DOHH2 (cell line): ENCODE results near the gene TET2.

Experiments used
- H3F3A ChIP-seq: fragments of 200-600 bp; sonication (generic), shearing (Covaris generic); 2 replicates; pipeline ENCODE4 v1.6.0; 2016; ENCODE audit warnings: antibody characterized with exemption, mild to moderate bottlenecking; ENCODE audit not compliant: control insufficient read depth, insufficient read depth
- H3K27ac ChIP-seq: fragments of 200-600 bp; sonication (generic); 2 replicates; pipeline ENCODE4 v1.5.1; 2014; ENCODE audit warnings: low read depth, mild to moderate bottlenecking, low read length, moderate library complexity
- H3K27me3 ChIP-seq: fragments of 200-600 bp; sonication (generic); 2 replicates; pipeline ENCODE4 v1.6.1; 2014; ENCODE audit warnings: mild to moderate bottlenecking, low read length, mixed read lengths; ENCODE audit not compliant: control insufficient read depth
- H3K36me3 ChIP-seq: fragments of 200-600 bp; sonication (generic); 2 replicates; pipeline ENCODE4 v1.6.1; 2014; ENCODE audit warnings: mild to moderate bottlenecking, low read length, moderate library complexity, mixed read lengths; ENCODE audit not compliant: control insufficient read depth
- H3K4me1 ChIP-seq: fragments of 200-600 bp; sonication (generic); 2 replicates; pipeline ENCODE4 v1.6.1; 2014; ENCODE audit warnings: mild to moderate bottlenecking, low read length, mixed read lengths; ENCODE audit not compliant: control insufficient read depth
- H3K4me2 ChIP-seq: fragments of 200-600 bp; sonication (generic); 2 replicates; pipeline ENCODE4 v1.6.0; 2014; ENCODE audit warnings: mild to moderate bottlenecking, low read length, moderate library complexity
- H3K4me3 ChIP-seq: fragments of 200-600 bp; sonication (generic); 2 replicates; pipeline ENCODE4 v1.5.1; 2014; ENCODE audit warnings: mild to moderate bottlenecking, low read length, mixed read lengths
- H3K79me2 ChIP-seq: fragments of 200-600 bp; sonication (generic); 2 replicates; pipeline ENCODE4 v1.6.1; 2014; ENCODE audit warnings: mild to moderate bottlenecking, low read length, mixed read lengths; ENCODE audit not compliant: control insufficient read depth
- H3K9me2 ChIP-seq: fragments of 200-600 bp; sonication (generic); replicated peaks from 2 replicates; pipeline ENCODE4 v1.6.1; 2014; ENCODE audit warnings: mild to moderate bottlenecking, low read length, mixed read lengths; ENCODE audit not compliant: control insufficient read depth
- H3K9me3 ChIP-seq: fragments of 200-600 bp; sonication (generic); 2 replicates; pipeline ENCODE4 v1.6.1; 2014; ENCODE audit warnings: antibody characterized with exemption, low read length, mixed read lengths; ENCODE audit not compliant: control insufficient read depth, insufficient read depth
- H4K20me1 ChIP-seq: fragments of 200-600 bp; sonication (generic); 2 replicates; pipeline ENCODE4 v1.6.0; 2014; ENCODE audit warnings: low read depth, mild to moderate bottlenecking, antibody characterized with exemption, low read length, moderate library complexity; ENCODE audit not compliant: control insufficient read depth, insufficient read depth
- EZH2phosphoT487 ChIP-seq: fragments of 200-600 bp; sonication (generic); IDR thresholded peaks from 2 replicates; pipeline ENCODE4 v1.6.1; 2017; ENCODE audit warnings: borderline replicate concordance, mild to moderate bottlenecking, antibody characterized with exemption, low read length, moderate library complexity, mixed read lengths
- TF ChIP-seq, protein P1 (sequence below): fragments of 200-600 bp; sonication (generic); IDR thresholded peaks from one replicate; pipeline ENCODE4 v1.5.1; 2014; ENCODE audit warnings: antibody characterized with exemption, mild to moderate bottlenecking, low read depth, low read length; ENCODE audit not compliant: poor library complexity, severe bottlenecking

Gene TET2

GRCh38 chr4:105257817-105258495, 111.3 kb downstream of the TET2 start:
- H3F3A ChIP-seq, result no peaks in the 10 kb centered on the region
- H3K27ac ChIP-seq, result no peak overlapping the region
- no peaks in the 10 kb centered on the region for H3K27me3 ChIP-seq
- H3K9me3 ChIP-seq, result no peaks in the 10 kb centered on the region
- H3K4me2 ChIP-seq, result no peak overlapping the region
- H4K20me1 ChIP-seq, result no peaks in the 10 kb centered on the region
- no peaks in the 10 kb centered on the region for H3K79me2 ChIP-seq
- H3K4me3 ChIP-seq, result no peak overlapping the region
- H3K36me3 ChIP-seq, result no peaks in the 10 kb centered on the region
- TF ChIP-seq, protein P1, sequence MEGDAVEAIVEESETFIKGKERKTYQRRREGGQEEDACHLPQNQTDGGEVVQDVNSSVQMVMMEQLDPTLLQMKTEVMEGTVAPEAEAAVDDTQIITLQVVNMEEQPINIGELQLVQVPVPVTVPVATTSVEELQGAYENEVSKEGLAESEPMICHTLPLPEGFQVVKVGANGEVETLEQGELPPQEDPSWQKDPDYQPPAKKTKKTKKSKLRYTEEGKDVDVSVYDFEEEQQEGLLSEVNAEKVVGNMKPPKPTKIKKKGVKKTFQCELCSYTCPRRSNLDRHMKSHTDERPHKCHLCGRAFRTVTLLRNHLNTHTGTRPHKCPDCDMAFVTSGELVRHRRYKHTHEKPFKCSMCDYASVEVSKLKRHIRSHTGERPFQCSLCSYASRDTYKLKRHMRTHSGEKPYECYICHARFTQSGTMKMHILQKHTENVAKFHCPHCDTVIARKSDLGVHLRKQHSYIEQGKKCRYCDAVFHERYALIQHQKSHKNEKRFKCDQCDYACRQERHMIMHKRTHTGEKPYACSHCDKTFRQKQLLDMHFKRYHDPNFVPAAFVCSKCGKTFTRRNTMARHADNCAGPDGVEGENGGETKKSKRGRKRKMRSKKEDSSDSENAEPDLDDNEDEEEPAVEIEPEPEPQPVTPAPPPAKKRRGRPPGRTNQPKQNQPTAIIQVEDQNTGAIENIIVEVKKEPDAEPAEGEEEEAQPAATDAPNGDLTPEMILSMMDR, result no peak
- no peak for TF ChIP-seq EZH2phosphoT487
- no peaks in the 10 kb centered on the region for H3K9me2 ChIP-seq
- no peaks in the 10 kb centered on the region for H3K4me1 ChIP-seq

- no peaks in the 10 kb centered on the region for H3K79me2 ChIP-seq
- H3K27me3 ChIP-seq, result no peaks in the 10 kb centered on the region
- no peaks in the 10 kb centered on the region for H3K9me3 ChIP-seq
- no peak overlapping the region for H3K4me3 ChIP-seq
- H3K27ac ChIP-seq, result no peak overlapping the region
- no peak overlapping the region for H3K4me2 ChIP-seq
- no peaks in the 10 kb centered on the region for H3K9me2 ChIP-seq
- TF ChIP-seq, protein P1, result no peak
- TF ChIP-seq EZH2phosphoT487, result no peak
- H3K4me1 ChIP-seq, result no peaks in the 10 kb centered on the region
- no peaks in the 10 kb centered on the region for H4K20me1 ChIP-seq
- no peaks in the 10 kb centered on the region for H3F3A ChIP-seq
- peaks cover 3% of the 10 kb centered on the region; the same call in 1 of the 2 replicates for H3K36me3 ChIP-seq
Observed at GRCh38 chr4:105265689-105266088, 119.0 kb downstream of the TET2 start.

DNA sequence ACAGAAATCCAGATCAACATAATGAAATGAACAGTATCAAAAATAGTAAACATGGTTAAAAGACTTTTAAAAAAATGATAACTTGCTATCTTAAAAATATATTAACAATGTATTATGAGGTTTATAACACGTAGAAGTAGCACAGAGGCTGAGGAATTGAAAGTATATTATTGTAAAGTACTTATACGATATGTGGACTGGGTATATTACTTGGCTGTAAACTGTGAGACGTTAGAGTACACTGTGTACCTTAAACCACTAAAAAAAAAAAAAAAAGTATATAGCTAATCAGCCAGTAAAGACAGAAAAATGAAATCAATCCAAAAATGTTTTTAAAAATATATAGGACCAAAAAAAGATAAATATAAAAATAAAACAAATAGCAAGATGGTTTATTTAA, 120.6 kb downstream of the TET2 start:
- H3K9me2 ChIP-seq, result no peaks in the 10 kb centered on the region

More for the DNA sequence above, 120.6 kb downstream of the TET2 start:
- no peaks in the 10 kb centered on the region for H3K27me3 ChIP-seq
- H3K4me3 ChIP-seq, result no peak overlapping the region
- H3K4me1 ChIP-seq, result no peaks in the 10 kb centered on the region
- H3K9me3 ChIP-seq, result no peaks in the 10 kb centered on the region
- no peak overlapping the region for H3K27ac ChIP-seq
- no peaks in the 10 kb centered on the region for H3F3A ChIP-seq
- peaks cover 3% of the 10 kb centered on the region; the same call in 1 of the 2 replicates for H3K36me3 ChIP-seq
- no peaks in the 10 kb centered on the region for H3K79me2 ChIP-seq
- TF ChIP-seq, protein P1, result no peak
- TF ChIP-seq EZH2phosphoT487, result no peak
- no peaks in the 10 kb centered on the region for H4K20me1 ChIP-seq
- H3K4me2 ChIP-seq, result no peak overlapping the region
